ENCODE measurements around the gene CCDC148. TPM values are rescaled to one million over a fixed set of nuclear protein-coding genes. Genes with fewer than 3 reads are reported as not detected.

CCDC148 gene
- polyA plus RNA-seq = not detected

GRCh38 chr2:158456309-158457066, at the start of gene CCDC148, which contains the start of gene PKP4:
Gene CCDC148 (minus strand): TSS chr2:158456753. CDS start chr2:158456439, 314 bp downstream.
Gene PKP4 (plus strand): TSS chr2:158456952. CDS start chr2:158533185, 76,233 bp downstream.
- H3K4me1 Mint-ChIP-seq = peaks cover 18 to 22% of the 10 kb centered on the region in 2 donors
- H3K9me3 Mint-ChIP-seq = no peaks in the 10 kb centered on the region
- H3K4me3 Mint-ChIP-seq = peak within 1 kb of the TSS; percentile 87 to 96 (median 91)
- peak within 1 kb of the TSS; percentile 67 to 88 (median 80) for H3K27ac Mint-ChIP-seq
- peak; percentile 88 to 90 (median 89) for DNase-seq
- H3K36me3 Mint-ChIP-seq = no peaks in the 10 kb centered on the region
- H3K27me3 Mint-ChIP-seq (ENCODE audit: low read depth in 3 of 3) = peaks cover 3 to 29% (median 14%) of the 10 kb centered on the region in 3 donors

- Mint-ChIP-seq H3K27ac (peak overlapping the region in 1 of 6 donors; percentile 13), H3K36me3 (no peaks in the 10 kb centered on the region), H3K4me3 (no peak overlapping the region), H3K9me3 (no peaks in the 10 kb centered on the region), H3K27me3 (ENCODE audit: low read depth in 3 of 3) (peaks cover 0 to 2% (median 0%) of the 10 kb centered on the region in 3 donors), H3K4me1 (no peaks in the 10 kb centered on the region)
- no peak for DNase-seq
Observed at GRCh38 chr2:158505448-158505934, 48.9 kb upstream of the CCDC148 start.

GRCh38 chr2:158504088-158504487, 47.5 kb upstream of the CCDC148 start:
- Mint-ChIP-seq H3K9me3 (no peaks in the 10 kb centered on the region), H3K36me3 (no peaks in the 10 kb centered on the region), H3K27me3 (ENCODE audit: low read depth in 3 of 3) (peaks cover 0 to 4% (median 0%) of the 10 kb centered on the region in 3 donors), H3K27ac (no peak overlapping the region), H3K4me1 (no peaks in the 10 kb centered on the region), H3K4me3 (no peak overlapping the region)
- no peak for DNase-seq

- Mint-ChIP-seq H3K27me3 (ENCODE audit: low read depth in 3 of 3) (peaks cover 0 to 4% (median 0%) of the 10 kb centered on the region in 3 donors), H3K4me1 (no peaks in the 10 kb centered on the region), H3K9me3 (no peaks in the 10 kb centered on the region), H3K36me3 (no peaks in the 10 kb centered on the region), H3K4me3 (no peak overlapping the region), H3K27ac (no peak overlapping the region)
- DNase-seq = no peak
Observed at GRCh38 chr2:158502974-158503373, 46.4 kb upstream of the CCDC148 start.

GRCh38 chr2:158501301-158501700, 44.7 kb upstream of the CCDC148 start:
- no peaks in the 10 kb centered on the region for H3K4me1 Mint-ChIP-seq
- H3K4me3 Mint-ChIP-seq = no peak overlapping the region
- peaks cover 0 to 4% (median 0%) of the 10 kb centered on the region in 3 donors for H3K27me3 Mint-ChIP-seq (ENCODE audit: low read depth in 3 of 3)
- no peaks in the 10 kb centered on the region for H3K36me3 Mint-ChIP-seq
- H3K27ac Mint-ChIP-seq = no peak overlapping the region
- no peak for DNase-seq
- no peaks in the 10 kb centered on the region for H3K9me3 Mint-ChIP-seq

GRCh38 chr2:158500333-158500732, 43.8 kb upstream of the CCDC148 start:
- Mint-ChIP-seq H3K4me3 (no peak overlapping the region), H3K27ac (no peak overlapping the region), H3K9me3 (no peaks in the 10 kb centered on the region), H3K36me3 (no peaks in the 10 kb centered on the region), H3K27me3 (ENCODE audit: low read depth in 3 of 3) (peaks cover 0 to 4% (median 0%) of the 10 kb centered on the region in 3 donors), H3K4me1 (no peaks in the 10 kb centered on the region)
- DNase-seq = no peak

GRCh38 chr2:158499383-158499782, 42.8 kb upstream of the CCDC148 start:
- no peaks in the 10 kb centered on the region for H3K9me3 Mint-ChIP-seq

GRCh38 chr2:158498749-158499136, 42.2 kb upstream of the CCDC148 start:
- DNase-seq = no peak
- H3K4me3 Mint-ChIP-seq = no peak overlapping the region
- H3K9me3 Mint-ChIP-seq = no peaks in the 10 kb centered on the region
- peak overlapping the region in 1 of 6 donors; percentile 27 for H3K27ac Mint-ChIP-seq
- H3K36me3 Mint-ChIP-seq = no peaks in the 10 kb centered on the region
- peaks cover 0 to 4% (median 0%) of the 10 kb centered on the region in 3 donors for H3K27me3 Mint-ChIP-seq (ENCODE audit: low read depth in 3 of 3)
- no peaks in the 10 kb centered on the region for H3K4me1 Mint-ChIP-seq

More at GRCh38 chr2:158499383-158499782, 42.8 kb upstream of the CCDC148 start:
- Mint-ChIP-seq H3K27ac (no peak overlapping the region), H3K4me3 (no peak overlapping the region), H3K27me3 (ENCODE audit: low read depth in 3 of 3) (peaks cover 0 to 4% (median 0%) of the 10 kb centered on the region in 3 donors), H3K36me3 (no peaks in the 10 kb centered on the region), H3K4me1 (no peaks in the 10 kb centered on the region)
- DNase-seq = no peak

GRCh38 chr2:158498043-158498748, 41.6 kb upstream of the CCDC148 start:
- Mint-ChIP-seq H3K36me3 (no peaks in the 10 kb centered on the region), H3K4me1 (no peaks in the 10 kb centered on the region), H3K9me3 (no peaks in the 10 kb centered on the region), H3K27me3 (ENCODE audit: low read depth in 3 of 3) (peaks cover 0 to 4% (median 0%) of the 10 kb centered on the region in 3 donors), H3K27ac (no peak overlapping the region), H3K4me3 (no peak overlapping the region)
- DNase-seq = no peak

- Mint-ChIP-seq H3K4me1 (no peaks in the 10 kb centered on the region), H3K27me3 (ENCODE audit: low read depth in 3 of 3) (peaks cover 0 to 4% (median under 1%) of the 10 kb centered on the region in 3 donors), H3K36me3 (peaks cover 0 to 2% (median 0%) of the 10 kb centered on the region in 3 donors), H3K27ac (no peak overlapping the region), H3K4me3 (no peak overlapping the region), H3K9me3 (no peaks in the 10 kb centered on the region)
- no peak for DNase-seq
Observed at GRCh38 chr2:158497486-158497885, 40.9 kb upstream of the CCDC148 start.

- no peak overlapping the region for H3K27ac Mint-ChIP-seq
- no peak overlapping the region for H3K4me3 Mint-ChIP-seq
- peaks cover 0 to 4% (median 0%) of the 10 kb centered on the region in 3 donors for H3K36me3 Mint-ChIP-seq
- H3K9me3 Mint-ChIP-seq = no peaks in the 10 kb centered on the region
- DNase-seq = no peak
- no peaks in the 10 kb centered on the region for H3K4me1 Mint-ChIP-seq
- H3K27me3 Mint-ChIP-seq (ENCODE audit: low read depth in 3 of 3) = peaks cover 0 to 4% (median 2%) of the 10 kb centered on the region in 3 donors
Observed at GRCh38 chr2:158496986-158497385, 40.4 kb upstream of the CCDC148 start.

- H3K9me3 Mint-ChIP-seq = no peaks in the 10 kb centered on the region
- H3K27me3 Mint-ChIP-seq (ENCODE audit: low read depth in 3 of 3) = peaks cover 0 to 3% (median 2%) of the 10 kb centered on the region in 3 donors
- H3K36me3 Mint-ChIP-seq = peaks cover 0 to 4% (median 0%) of the 10 kb centered on the region in 3 donors
- no peak for DNase-seq
- no peak overlapping the region for H3K27ac Mint-ChIP-seq
- no peaks in the 10 kb centered on the region for H3K4me1 Mint-ChIP-seq
- H3K4me3 Mint-ChIP-seq = no peak overlapping the region
Observed at GRCh38 chr2:158495175-158495574, 38.6 kb upstream of the CCDC148 start.

- H3K4me1 Mint-ChIP-seq = no peaks in the 10 kb centered on the region
- DNase-seq = no peak
- H3K27ac Mint-ChIP-seq = no peak overlapping the region
- peaks cover 0 to 4% (median 0%) of the 10 kb centered on the region in 3 donors for H3K36me3 Mint-ChIP-seq
- no peak overlapping the region for H3K4me3 Mint-ChIP-seq
- no peaks in the 10 kb centered on the region for H3K9me3 Mint-ChIP-seq
- H3K27me3 Mint-ChIP-seq (ENCODE audit: low read depth in 3 of 3) = peaks cover 0 to 2% (median 0%) of the 10 kb centered on the region in 3 donors
Observed at GRCh38 chr2:158493458-158493857, 36.9 kb upstream of the CCDC148 start.

- peak overlapping the region in 1 of 6 donors; percentile 43 for H3K27ac Mint-ChIP-seq
- peaks cover 0 to 4% (median 0%) of the 10 kb centered on the region in 3 donors for H3K27me3 Mint-ChIP-seq (ENCODE audit: low read depth in 3 of 3)
- H3K36me3 Mint-ChIP-seq = peaks cover 0 to 4% (median 0%) of the 10 kb centered on the region in 3 donors
- no peaks in the 10 kb centered on the region for H3K9me3 Mint-ChIP-seq
- H3K4me3 Mint-ChIP-seq = no peak overlapping the region
- no peak for DNase-seq
- H3K4me1 Mint-ChIP-seq = no peaks in the 10 kb centered on the region
Observed at GRCh38 chr2:158491072-158491471, 34.5 kb upstream of the CCDC148 start.
